Measurements from ENCODE around the gene ATG9B. TPM values are rescaled to one million over a fixed set of nuclear protein-coding genes. Genes with fewer than 3 reads are reported as not detected.
A peak's percentile ranks its signal among the peaks of the same experiment; 100 is the strongest.

Gene ATG9B
- polyA plus RNA-seq, 1 of the 3 experiments (the other 2 are of a cell fraction) = 0.67 TPM

GRCh38 chr7:151058781-151059366 lies 34.6 kb upstream of the ATG9B start:
- H3K27ac ChIP-seq (ENCODE audit: low read depth in 2 of 2, low read length in 1 of 2) = peak overlapping the region; percentile 95 to 99
- no peak for DNase-seq
- peak overlapping the region; percentile 85 for H3K4me2 ChIP-seq
- TF ChIP-seq SMC3 (IDR thresholded peaks at IDR 0.05; ENCODE audit: low read depth, low read length) (no peak), EP300 (IDR thresholded peaks at IDR 0.05; ENCODE audit: borderline replicate concordance in 1 of 2, low read depth in 1 of 2, low read length in 1 of 2) (no peak), MEF2A (IDR thresholded peaks at IDR 0.05; ENCODE audit: borderline replicate concordance, low read depth) (no peak), IRF3 (IDR thresholded peaks at IDR 0.05; ENCODE audit: low read depth, low read length) (no peak), TCF12 (IDR thresholded peaks at IDR 0.05) (no peak), REST (IDR thresholded peaks at IDR 0.05; ENCODE audit: low read depth, low read length) (no peak), SIN3A (IDR thresholded peaks at IDR 0.05; ENCODE audit: borderline replicate concordance, low read depth, low read length) (no peak), RAD21 (IDR thresholded peaks at IDR 0.05; ENCODE audit: low read length) (no peak)
- no peaks in the 10 kb centered on the region for H3K9me2 ChIP-seq
- CTCF ChIA-PET = interaction anchor here (0.6 to 12.2 kb wide), 12 partner anchors 9 to 73 kb away, joined by 3 to 126 read pairs (median 4); partner anchors contain the start of genes ABCB8, ASIC3, FASTK and TMUB1
- peak overlapping the region; percentile 66 to 99 for H3K4me3 ChIP-seq (ENCODE audit: low read depth in 2 of 2, low read length in 1 of 2)
- H3F3A ChIP-seq (replicated peaks; ENCODE audit: insufficient read depth) = no peaks in the 10 kb centered on the region
- peak overlapping the region; percentile 84 for H3K9ac ChIP-seq
- peaks cover 17 to 33% of the 10 kb centered on the region in 2 experiments for H3K36me3 ChIP-seq (replicated peaks in 1 of 2; ENCODE audit: control insufficient read depth in 1 of 2, insufficient read depth in 2 of 2, low read length in 1 of 2)
- H4K20me1 ChIP-seq (ENCODE audit: insufficient read depth) = peaks cover 32% of the 10 kb centered on the region
- H3K9me3 ChIP-seq = no peaks in the 10 kb centered on the region
- POLR2A ChIA-PET = interaction anchor here (0.8 to 2.3 kb wide), 5 partner anchors 11 to 27 kb away, joined by 3 to 11 read pairs (median 3); partner anchors contain the start of genes AGAP3, ASIC3 and FASTK
- H2AFZ ChIP-seq (ENCODE audit: low read depth) = 0 out of 2 replicates have a peak overlapping the region, but pooled peaks have one; percentile 76
- 20% methylated on average over 18 of the region's 18 CpGs for WGBS (ENCODE audit: low lambda C conversion rate)
- peaks cover 62% of the 10 kb centered on the region for H3K79me2 ChIP-seq (ENCODE audit: insufficient read depth)
- H3K27me3 ChIP-seq (ENCODE audit: insufficient read depth) = no peaks in the 10 kb centered on the region
- H3K4me1 ChIP-seq (ENCODE audit: control insufficient read depth in 1 of 2, insufficient read depth in 2 of 2, low read depth in 1 of 2, low read length in 1 of 2) = peaks cover 28 to 50% of the 10 kb centered on the region in 2 experiments

GRCh38 chr7:151057989-151058780 lies 33.9 kb upstream of the ATG9B start:
- POLR2A ChIA-PET = interaction anchor here (0.8 to 2.3 kb wide), 6 partner anchors 11 to 27 kb away, joined by 3 to 11 read pairs (median 3); partner anchors contain the start of genes AGAP3, ASIC3, FASTK and TMUB1
- Histone ChIP-seq H3K79me2 (ENCODE audit: insufficient read depth) (peaks cover 55% of the 10 kb centered on the region), H3K9me2 (no peaks in the 10 kb centered on the region), H3F3A (replicated peaks; ENCODE audit: insufficient read depth) (peaks cover 3% of the 10 kb centered on the region), H3K27me3 (ENCODE audit: insufficient read depth) (no peaks in the 10 kb centered on the region), H3K4me1 (ENCODE audit: control insufficient read depth in 1 of 2, insufficient read depth in 2 of 2, low read depth in 1 of 2, low read length in 1 of 2) (peaks cover 28 to 52% of the 10 kb centered on the region in 2 experiments), H3K4me2 (peak overlapping the region; percentile 85), H3K27ac (ENCODE audit: low read depth in 2 of 2, low read length in 1 of 2) (peak overlapping the region; percentile 95 to 99), H3K4me3 (ENCODE audit: low read depth in 2 of 2, low read length in 1 of 2) (peak overlapping the region; percentile 66 to 99), H3K9ac (peak overlapping the region; percentile 84), H2AFZ (ENCODE audit: low read depth) (peak overlapping the region; percentile 76), H4K20me1 (ENCODE audit: insufficient read depth) (peaks cover 25% of the 10 kb centered on the region), H3K9me3 (no peaks in the 10 kb centered on the region), H3K36me3 (replicated peaks in 1 of 2; ENCODE audit: control insufficient read depth in 1 of 2, insufficient read depth in 2 of 2, low read length in 1 of 2) (peaks cover 14 to 39% of the 10 kb centered on the region in 2 experiments)
- peak; percentile 99 for DNase-seq
- WGBS (ENCODE audit: low lambda C conversion rate) = 3% methylated on average over 41 of the region's 46 CpGs
- CTCF ChIA-PET = interaction anchor here (0.6 to 12.2 kb wide), 17 partner anchors 9 to 160 kb away, joined by 3 to 126 read pairs (median 4); partner anchors contain the start of genes ABCB8, ASIC3, FASTK and TMUB1
- TF ChIP-seq GATA2 (CRISPR knock-in tag; IDR thresholded peaks at IDR 0.05) (no peak), REST (IDR thresholded peaks at IDR 0.05; ENCODE audit: low read depth, low read length) (0 out of 2 replicates have a peak, but pooled peaks have one; percentile 32), GABPA (IDR thresholded peaks at IDR 0.05; ENCODE audit: low read depth) (peak; percentile 91), FOXM1 (IDR thresholded peaks at IDR 0.05; ENCODE audit: low read depth) (no peak), RFX5 (IDR thresholded peaks at IDR 0.05; ENCODE audit: low read length) (no peak), USF1 (IDR thresholded peaks at IDR 0.05; ENCODE audit: borderline replicate concordance, low read depth) (peak; percentile 62; the same call in 1 of the 2 replicates), SIN3A (IDR thresholded peaks at IDR 0.05; ENCODE audit: borderline replicate concordance, low read depth, low read length) (peak; percentile 79; the same call in 1 of the 2 replicates), RXRA (IDR thresholded peaks at IDR 0.05; ENCODE audit: borderline replicate concordance, low read depth) (no peak; the same call in 1 of the 2 replicates)
